HFFc6 (cell line): ENCODE results near the gene PITX2. TPM values are rescaled to one million over a fixed set of nuclear protein-coding genes. Genes with fewer than 3 reads are reported as not detected.

Experiments
- DNase-seq: peaks from one replicate; pipeline ENCODE4 v3.0.0-alpha.2; 2018
- H3K27ac Mint-ChIP-seq: 2 replicates; pipeline ENCODE4 v1.8.0; 2020; ENCODE audit warnings: mild to moderate bottlenecking, mixed read lengths
- H3K27me3 Mint-ChIP-seq: 2 replicates; pipeline ENCODE4 v1.8.0; 2021; ENCODE audit warnings: mild to moderate bottlenecking, moderate library complexity, mixed read lengths; ENCODE audit not compliant: insufficient read depth
- H3K36me3 Mint-ChIP-seq: 2 replicates; pipeline ENCODE4 v1.8.0; 2021; ENCODE audit warnings: low read depth, mixed read lengths
- H3K4me1 Mint-ChIP-seq: 2 replicates; pipeline ENCODE4 v1.8.0; 2020; ENCODE audit warnings: low read depth, mixed read lengths
- H3K4me3 Mint-ChIP-seq: 2 replicates; pipeline ENCODE4 v1.8.0; 2020; ENCODE audit warnings: mild to moderate bottlenecking, moderate library complexity, mixed read lengths
- H3K9me3 Mint-ChIP-seq: 2 replicates; pipeline ENCODE4 v1.8.0; 2020; ENCODE audit warnings: mild to moderate bottlenecking, mixed read lengths
- CTCF ChIP-seq: fragments of 200-600 bp; sonication (generic); IDR thresholded peaks from 2 replicates; pipeline ENCODE4 v1.5.0; 2021; ENCODE audit warnings: antibody characterized with exemption, mild to moderate bottlenecking
- total RNA-seq, 6 experiments: library from RNA; stranded (reverse); fragmentation: NEBNext Ultra II Directional; extraction: Animal tissue kit (Norgen Biotek cat#: 25700); gene quantifications; 2 replicates in 1 of 6; 3 replicates in 5 of 6; pipeline ENCODE4 v1.2.3, GENCODE V29; 2021

The PITX2 gene
- total RNA-seq, 6 experiments from 2014 or later, result 15.9 to 22.8 (median 17.9) TPM

- H3K4me3 Mint-ChIP-seq, result peak overlapping the region; percentile 97
- peaks cover 58% of the 10 kb centered on the region for H3K4me1 Mint-ChIP-seq
- TF ChIP-seq CTCF, result peak; percentile 42; the same call in 1 of the 2 replicates
- peak; percentile 60 for DNase-seq
- peaks cover 8% of the 10 kb centered on the region for H3K27me3 Mint-ChIP-seq
- H3K27ac Mint-ChIP-seq, result peak overlapping the region; percentile 86; the same call in 1 of the 2 replicates
- H3K36me3 Mint-ChIP-seq, result peaks cover 42% of the 10 kb centered on the region
- no peaks in the 10 kb centered on the region for H3K9me3 Mint-ChIP-seq
Observed at GRCh38 chr4:110620691-110621327, 2.1 kb downstream of the PITX2 start.

DNA sequence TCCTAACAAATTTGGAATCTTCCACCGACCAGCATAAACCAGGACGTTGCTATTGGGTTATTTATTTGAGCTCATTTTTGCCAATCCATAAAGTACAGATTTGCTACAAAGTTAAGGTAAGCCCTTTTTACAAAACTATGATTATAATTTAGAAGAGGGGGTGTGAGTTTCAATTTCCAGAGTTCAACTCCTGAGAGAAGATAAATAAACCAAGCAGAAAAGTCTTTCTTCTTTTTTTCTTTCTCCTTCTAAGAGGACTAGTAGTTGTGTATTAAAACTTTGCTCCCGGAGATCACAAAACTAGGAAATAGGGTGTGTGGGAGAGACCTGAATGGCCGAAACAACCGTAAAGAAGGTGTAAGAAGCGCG, 2.6 kb downstream of the PITX2 start:
- peaks cover 42% of the 10 kb centered on the region for H3K36me3 Mint-ChIP-seq
- H3K4me1 Mint-ChIP-seq, result peaks cover 53% of the 10 kb centered on the region
- H3K27ac Mint-ChIP-seq, result peak overlapping the region; percentile 65; the same call in 1 of the 2 replicates
- DNase-seq, result no peak
- H3K9me3 Mint-ChIP-seq, result no peaks in the 10 kb centered on the region; the same call in 1 of the 2 replicates
- peaks cover 11% of the 10 kb centered on the region for H3K27me3 Mint-ChIP-seq
- H3K4me3 Mint-ChIP-seq, result peak overlapping the region; percentile 97
- no peak for TF ChIP-seq CTCF

- no peak for DNase-seq
- peaks cover 42% of the 10 kb centered on the region for H3K36me3 Mint-ChIP-seq
- peak overlapping the region; percentile 97; the same call in 1 of the 2 replicates for H3K4me3 Mint-ChIP-seq
- peaks cover 13% of the 10 kb centered on the region for H3K27me3 Mint-ChIP-seq
- H3K9me3 Mint-ChIP-seq, result no peaks in the 10 kb centered on the region; the same call in 1 of the 2 replicates
- no peak overlapping the region for H3K27ac Mint-ChIP-seq
- H3K4me1 Mint-ChIP-seq, result peaks cover 47% of the 10 kb centered on the region
- TF ChIP-seq CTCF, result no peak
Observed at GRCh38 chr4:110619463-110620247, 3.2 kb downstream of the PITX2 start.

- Mint-ChIP-seq H3K27me3 (peaks cover 15% of the 10 kb centered on the region), H3K36me3 (peaks cover 42% of the 10 kb centered on the region), H3K27ac (no peak overlapping the region), H3K4me1 (peaks cover 38% of the 10 kb centered on the region), H3K4me3 (no peak overlapping the region), H3K9me3 (no peaks in the 10 kb centered on the region; the same call in 1 of the 2 replicates)
- no peak for DNase-seq
- no peak for TF ChIP-seq CTCF
Observed at GRCh38 chr4:110618581-110619462, 4.1 kb downstream of the PITX2 start.
